GM19239 (cell line): ENCODE measurements around the gene FRY.

Source experiments
- DNase-seq: peaks from one replicate; pipeline ENCODE4 v3.0.0; 2011; ENCODE audit warnings: low spot score; ENCODE audit not compliant: insufficient read length
- FAIRE-seq: peaks from 2 replicates; lab custom pipeline; 2011; peaks lifted over from hg19 to GRCh38; lab: Jason Lieb, UNC

The FRY gene

DNA sequence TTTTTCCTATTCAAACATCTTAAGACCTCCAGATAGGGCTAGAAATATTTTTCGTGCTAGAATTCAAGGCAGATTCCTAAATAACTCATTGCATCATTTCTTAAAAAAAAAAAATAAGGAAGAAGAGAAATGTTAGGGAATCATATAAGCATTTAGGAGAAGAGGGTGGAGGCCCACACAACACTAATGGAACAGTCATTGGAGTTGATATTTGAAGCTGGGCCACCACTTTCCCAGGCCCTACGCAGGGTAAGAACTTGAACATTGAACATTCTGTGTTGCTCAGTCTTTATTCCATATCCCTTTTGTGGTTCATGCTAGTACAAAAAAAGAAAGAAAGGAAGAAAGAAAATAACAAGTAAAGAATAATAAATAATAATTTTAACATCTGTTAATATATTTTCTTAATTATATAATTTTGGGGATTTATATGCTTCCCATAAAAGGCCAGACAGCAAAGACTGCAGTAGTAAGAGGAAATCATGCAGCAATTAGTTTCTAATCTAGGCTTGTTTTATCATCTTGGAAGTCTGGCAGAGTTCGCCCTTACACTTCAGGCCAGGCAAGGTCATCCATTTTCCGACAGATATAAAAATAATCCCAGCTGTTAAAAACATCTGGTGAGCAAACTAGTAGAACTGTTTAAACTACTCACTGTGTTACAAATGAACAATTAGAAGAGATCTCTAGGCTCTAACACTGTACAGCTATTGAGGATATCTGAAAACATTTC lies 127.7 kb downstream of the FRY start:
- FAIRE-seq, result no peak
- DNase-seq, result no peak

DNA sequence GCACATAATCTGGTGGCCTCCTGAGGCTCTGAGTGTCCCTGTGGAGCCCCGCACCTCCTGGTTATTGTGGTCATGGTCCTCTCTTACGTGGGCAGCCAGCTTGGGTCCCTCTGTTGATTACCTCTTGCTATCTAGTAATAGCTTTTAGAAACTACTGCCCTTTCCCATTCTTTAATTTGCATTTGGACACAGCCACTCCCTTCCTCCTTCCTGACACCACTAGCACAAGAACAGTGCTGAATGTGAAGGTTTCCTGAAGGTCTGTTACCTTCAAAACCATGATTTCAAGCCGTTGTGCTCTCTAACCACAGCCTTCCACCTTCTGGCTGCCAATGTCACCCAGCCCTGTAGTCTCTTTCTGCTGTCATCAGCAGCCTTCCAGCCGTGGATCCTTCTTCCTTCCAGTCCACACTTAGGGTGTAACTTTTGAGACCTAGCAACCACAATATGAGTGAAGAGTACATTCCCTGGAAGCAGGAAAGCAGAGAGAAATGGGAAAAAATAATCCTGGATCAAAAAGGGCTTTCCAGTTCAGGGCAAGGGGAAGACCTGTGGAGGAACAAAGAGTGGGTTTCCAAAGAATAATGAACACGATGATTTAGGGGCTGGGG lies 130.9 kb downstream of the FRY start:
- no peak for FAIRE-seq
- DNase-seq, result no peak

DNA sequence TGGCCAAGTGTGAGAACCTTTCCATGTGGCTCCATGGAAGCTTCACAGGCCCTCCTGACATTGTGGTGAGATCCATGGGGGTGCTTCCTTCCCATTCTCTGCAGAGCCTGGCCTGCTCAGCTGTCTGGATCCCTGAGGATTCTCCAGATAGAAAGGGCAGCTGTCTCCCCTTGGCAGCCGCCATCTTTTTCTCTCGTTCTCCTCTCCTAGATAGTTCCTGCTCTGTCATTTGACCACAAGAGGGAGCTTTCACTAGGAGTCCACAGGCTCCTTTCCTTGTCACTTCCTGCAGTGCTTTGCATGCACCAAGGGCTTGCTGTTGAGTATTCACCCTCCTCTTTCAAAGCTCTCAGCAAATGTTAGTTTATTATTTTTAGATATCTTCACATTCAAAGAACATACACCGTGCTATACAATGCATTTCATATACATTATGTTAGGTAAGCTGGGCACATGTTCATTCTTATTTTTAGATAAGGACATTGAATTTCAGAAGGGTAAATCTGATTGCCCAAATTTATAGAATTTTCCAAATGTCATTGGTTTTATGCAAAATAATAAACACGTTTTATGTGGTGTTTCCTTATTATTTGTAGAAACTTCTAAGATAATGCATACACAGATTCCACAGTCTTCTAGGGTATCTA lies 133.2 kb downstream of the FRY start:
- peak; percentile 6 for DNase-seq
- no peak for FAIRE-seq

DNA sequence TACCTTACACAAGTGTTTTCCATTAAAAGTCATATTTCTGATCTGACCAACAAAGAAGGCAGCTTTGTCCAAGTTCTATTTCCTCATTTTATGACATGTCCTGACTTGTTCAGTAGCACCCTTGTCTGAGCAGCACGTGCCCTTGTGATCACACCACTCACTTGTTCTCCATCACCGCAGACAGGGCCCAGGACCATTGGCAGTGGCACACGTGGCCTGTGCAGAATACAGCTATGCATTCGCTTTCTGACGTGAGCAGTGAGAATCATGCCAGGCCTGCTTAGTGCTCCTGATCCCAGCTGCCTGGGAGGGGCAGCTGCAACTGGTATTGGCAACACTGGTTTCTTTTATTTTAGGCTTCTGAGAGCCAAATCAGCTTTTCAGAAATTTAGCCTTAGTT lies 134.2 kb downstream of the FRY start:
- DNase-seq (no peak), FAIRE-seq (no peak)

DNA sequence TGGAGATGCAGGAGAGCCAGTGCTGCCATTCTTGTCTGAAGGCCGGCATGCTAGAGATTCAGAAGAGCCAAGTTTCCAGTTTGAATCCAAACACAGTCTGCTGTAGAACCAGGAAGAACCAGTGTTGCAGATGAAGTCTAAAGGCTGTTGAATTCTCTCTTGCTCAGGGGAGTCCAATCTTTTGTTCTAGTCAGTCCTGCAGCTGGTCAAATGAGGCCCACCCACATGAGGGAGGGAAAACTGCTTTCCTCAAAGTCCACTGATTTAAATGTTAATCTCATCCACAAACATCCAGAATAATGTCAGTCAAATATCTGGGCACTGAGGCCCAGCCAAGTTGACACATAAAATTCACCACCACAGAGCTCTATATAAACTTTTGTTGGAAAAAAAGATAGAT lies 136.6 kb downstream of the FRY start:
- no peak for DNase-seq
- no peak for FAIRE-seq

DNA sequence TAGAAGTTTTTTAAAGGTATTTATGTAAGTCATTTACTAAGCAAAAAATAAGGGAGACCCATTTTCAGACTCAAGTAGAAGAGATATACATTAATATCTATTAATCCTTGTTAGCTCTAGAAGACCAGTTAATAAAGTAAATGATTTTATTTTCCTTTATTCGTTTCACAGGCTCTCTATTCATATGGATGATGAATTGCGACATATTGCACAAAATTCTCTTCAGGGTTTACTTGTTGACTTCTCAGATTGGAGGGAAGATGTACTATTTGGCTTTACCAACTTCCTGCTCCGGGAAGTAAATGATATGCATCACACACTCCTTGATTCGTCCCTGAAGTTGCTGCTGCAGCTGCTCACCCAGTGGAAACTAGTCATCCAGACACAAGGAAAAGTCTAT lies 139.3 kb downstream of the FRY start:
- FAIRE-seq, result no peak
- DNase-seq, result no peak

DNA sequence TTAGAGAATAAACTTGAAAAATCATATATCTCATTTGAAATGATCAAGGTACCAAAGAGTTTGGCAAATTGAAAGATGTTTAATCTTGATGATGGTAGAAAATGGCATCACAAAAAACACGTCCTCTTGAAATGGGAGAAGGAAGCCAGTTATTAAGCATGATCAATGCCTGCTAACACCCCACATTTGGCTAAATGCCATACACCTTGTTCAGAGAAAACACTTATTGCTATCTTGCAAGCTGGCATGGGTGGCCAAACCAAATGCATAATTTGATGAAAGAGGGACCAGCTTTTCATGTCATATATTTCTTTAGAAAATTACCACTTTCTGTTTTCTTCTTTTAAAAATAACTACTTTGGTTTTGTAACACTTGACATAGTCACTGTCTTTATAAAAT lies 142.3 kb downstream of the FRY start:
- no peak for DNase-seq
- no peak for FAIRE-seq

DNA sequence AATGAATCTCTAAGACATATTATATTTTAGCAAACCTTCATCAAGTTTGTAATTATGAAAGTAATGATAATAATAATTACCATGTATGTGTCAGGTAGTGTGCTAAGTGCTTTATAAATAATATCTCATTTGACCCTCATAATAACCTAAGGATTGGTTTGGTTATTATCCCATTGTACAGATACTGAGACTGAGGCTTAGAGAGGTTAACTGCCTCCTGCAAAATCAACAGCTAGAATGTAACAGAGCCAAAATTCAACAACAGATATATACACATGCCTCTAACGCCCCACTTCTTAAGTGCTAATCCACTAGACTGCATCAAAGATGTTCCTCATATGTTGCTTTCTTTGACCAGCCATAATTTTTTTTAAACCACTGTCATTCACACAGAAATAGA lies 142.8 kb downstream of the FRY start:
- no peak for FAIRE-seq
- DNase-seq, result no peak

DNA sequence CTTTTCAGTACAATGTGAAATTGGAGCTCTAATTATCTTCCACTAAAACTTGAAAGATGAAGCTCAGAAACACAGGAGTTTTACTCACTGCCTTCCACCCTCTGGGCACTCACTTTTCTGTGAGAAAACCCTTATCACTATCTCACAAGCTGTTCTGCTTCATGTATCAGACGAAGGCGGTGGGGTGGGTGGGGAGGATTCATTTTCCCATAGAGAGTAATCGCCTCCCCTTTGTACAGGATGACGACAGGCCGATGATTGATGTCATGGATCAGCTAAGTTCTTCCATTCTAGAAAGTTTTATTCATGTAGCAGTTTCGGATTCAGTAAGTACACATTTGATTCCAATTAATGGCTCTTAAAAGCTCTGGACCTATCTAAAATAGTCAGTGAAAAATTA lies 143.7 kb downstream of the FRY start:
- no peak for FAIRE-seq
- no peak for DNase-seq

DNA sequence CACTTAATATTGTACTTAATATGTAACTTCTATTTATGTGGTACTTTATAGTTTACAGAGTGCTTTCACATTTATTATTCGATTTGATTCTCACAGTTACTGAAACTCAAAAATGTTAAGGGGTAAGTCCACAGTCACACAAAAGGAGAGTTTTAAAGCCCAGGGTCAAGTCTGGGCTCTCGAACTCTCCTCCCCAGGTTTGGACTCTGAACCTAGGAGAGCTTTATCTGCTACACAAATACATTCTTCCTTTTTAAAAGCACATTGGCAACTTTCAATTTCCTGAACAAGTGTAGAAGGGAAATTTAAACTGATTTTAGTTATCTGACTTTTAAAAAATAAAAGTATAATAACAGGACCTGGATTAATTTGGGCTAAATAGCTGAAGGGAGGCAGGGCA lies 144.4 kb downstream of the FRY start:
- no peak for DNase-seq
- FAIRE-seq, result no peak

DNA sequence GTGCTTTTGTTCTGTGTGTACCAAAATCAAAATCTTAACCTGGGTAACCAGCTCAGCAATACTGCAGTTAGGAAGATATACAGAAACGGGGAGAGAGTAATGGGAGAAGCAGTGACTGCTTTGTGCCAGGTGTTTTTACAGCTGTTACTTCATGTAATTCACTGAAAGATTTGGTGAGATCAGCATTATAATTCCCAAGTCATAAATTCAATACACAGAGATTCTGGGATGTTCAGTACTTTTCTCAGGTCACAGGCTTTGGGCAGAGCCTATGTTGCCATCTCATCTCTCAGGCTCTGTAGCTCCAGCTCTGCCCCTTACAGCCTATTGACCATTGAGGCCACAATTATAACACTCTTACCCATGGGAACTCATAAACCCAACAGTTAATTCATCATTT lies 145.1 kb downstream of the FRY start:
- DNase-seq, result no peak
- FAIRE-seq, result no peak

DNA sequence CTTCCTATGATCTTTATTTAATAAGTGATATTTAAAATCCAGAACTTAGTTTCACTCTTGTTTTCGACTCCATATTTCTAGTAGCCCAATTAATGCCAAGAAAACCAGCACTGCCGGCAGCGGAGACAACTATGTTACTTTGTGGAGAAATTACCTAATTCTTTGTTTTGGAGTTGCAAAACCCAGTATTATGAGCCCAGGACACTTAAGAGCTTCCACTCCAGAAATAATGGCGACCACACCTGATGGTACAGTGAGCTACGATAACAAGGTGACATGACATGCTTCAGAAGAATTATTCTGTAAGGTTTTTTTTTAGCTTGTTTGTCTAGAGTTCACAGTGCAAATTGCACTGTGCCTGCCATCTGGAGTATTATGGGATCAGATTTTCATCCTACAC lies 147.2 kb downstream of the FRY start:
- no peak for FAIRE-seq
- DNase-seq, result no peak

DNA sequence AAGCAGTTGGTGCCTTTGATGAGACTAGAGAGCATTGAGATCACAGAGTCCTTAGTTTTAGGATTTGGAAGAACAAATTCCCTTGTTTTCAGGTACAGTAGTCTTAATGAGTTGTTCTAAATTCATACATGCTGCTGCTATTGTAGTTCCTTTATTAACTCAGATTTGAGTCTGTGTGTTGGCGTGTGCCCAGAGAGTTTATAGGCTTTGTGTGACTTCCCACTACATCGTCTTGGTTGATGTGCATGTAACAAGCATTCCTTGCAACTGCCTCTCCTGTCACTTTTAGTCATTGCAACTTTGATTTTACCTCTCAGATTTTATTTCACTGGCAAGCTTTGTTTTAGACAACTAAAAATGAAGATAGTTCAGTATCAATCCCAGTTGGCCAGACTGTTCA lies 148.1 kb downstream of the FRY start:
- no peak for FAIRE-seq

DNA sequence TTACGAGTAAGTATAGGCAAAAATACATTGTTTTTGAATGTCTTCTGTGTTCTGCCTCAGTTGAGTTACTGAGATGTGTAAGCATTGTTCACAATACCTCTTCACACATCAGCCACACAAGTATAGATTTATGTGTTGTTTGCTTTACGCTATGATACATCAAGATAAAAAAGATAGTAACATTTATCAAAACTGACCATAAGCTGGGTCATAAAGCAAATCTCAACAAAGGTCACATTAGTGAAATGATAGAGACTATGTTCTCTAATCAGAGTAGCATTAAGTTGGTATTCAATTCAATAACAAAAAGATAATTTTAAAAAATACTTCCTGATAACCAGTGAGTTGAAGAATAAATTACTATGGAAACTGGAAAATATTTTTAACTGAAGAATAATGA lies 156.1 kb downstream of the FRY start:
- DNase-seq (no peak), FAIRE-seq (no peak)

More for the DNA sequence above, 148.1 kb downstream of the FRY start:
- DNase-seq, result no peak

DNA sequence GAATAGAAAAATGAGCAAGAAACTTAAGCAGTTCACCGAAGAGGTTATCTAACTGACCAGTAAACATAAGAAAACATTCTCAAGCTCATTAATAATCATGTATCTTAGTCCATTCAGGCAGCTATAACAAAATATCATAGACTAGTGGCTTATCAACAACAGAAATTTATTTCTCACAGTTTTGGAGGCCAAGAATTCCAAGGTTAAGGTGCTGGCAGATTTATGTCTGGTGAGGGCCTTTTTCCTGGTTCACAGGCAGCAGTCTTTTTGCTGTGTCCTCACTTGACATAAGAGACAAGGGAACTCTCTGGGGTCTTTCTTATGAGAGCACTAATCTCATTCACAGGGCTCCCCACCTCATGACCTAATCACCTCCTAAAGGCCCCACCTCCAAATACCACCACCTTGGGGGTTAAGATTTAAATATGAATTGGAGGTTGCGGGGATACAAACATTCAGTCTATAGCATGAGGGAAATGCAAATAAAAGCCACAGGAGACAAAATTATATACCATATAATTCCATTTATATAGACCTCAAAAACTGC lies 160.0 kb downstream of the FRY start:
- FAIRE-seq, result peak; percentile 39
- no peak for DNase-seq

DNA sequence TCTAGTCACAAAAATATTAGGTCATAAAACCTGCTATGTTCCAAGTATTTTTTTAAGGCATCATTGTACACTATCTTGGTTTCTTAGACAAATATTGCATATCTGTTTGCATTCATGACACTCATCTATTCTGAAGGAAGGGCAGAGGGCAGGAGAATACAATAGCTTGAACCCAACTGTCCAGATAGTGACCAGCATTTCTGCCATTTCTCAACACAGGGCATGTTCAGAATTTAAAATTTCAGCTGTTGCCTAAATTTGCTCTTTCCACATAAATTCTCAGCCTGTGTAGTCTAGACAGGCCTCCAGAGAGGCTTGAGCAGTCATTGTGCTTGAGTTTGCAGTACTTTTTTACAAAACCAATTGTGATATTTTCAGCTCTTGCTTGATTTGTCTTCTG lies 164.1 kb downstream of the FRY start:
- DNase-seq, result no peak

DNA sequence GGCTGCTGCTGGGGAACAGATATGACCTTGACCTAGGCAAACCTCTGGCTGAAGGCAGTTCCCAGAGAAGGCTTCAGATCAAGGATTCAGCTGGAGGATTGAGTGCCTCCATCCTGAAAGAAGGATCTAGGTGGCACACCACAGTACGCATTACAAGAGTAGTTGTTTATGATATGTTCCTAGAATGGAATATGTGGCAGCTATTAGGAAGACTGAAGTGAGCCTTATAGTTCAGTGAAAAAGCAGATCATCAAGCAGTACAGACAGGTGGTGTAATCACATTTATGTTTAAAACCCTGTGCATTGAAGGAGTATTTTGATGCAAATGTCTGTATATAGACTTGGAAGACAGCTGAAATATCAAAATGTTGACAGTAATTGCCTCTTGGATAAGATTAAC lies 167.6 kb downstream of the FRY start:
- no peak for FAIRE-seq

More for the DNA sequence above, 164.1 kb downstream of the FRY start:
- FAIRE-seq, result no peak

DNA sequence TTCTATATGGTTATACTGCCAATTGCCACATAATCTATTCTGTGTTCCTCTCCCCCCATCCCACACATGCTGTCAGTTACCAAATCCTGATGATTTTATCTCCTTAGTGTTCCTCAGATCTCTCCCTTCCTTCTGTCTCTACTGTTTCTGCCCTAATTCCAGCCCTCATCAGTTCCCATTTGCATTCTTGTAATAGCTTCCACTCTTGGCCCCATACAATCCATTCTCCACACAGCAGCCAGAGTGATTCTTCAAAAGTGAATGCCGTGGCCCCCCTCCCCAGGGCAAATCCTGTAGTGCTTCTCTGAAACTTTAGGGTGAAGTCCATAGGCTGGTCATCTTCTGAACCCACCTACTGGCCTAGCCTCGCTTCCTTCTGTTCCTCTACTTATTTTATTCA lies 169.2 kb downstream of the FRY start:
- no peak for DNase-seq
- no peak for FAIRE-seq

More for the DNA sequence above, 167.6 kb downstream of the FRY start:
- DNase-seq, result no peak

DNA sequence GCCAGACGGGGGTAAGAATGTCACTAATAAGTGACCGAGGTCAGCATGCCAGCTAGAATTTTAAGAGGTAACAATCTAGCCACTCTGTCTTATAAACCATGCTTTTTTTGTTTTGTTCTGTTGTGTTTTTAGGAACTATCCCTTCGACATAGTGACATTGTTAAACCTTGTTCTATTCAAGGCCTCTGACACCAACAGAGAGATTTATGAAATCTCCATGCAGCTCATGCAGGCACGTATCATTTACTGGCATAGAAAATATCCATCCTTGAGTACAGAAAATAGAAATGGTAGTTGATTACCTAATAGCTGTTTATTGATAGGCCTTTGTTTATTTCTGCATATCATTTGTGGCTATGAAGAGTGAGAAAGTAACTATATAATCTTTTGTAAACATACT lies 170.2 kb downstream of the FRY start:
- FAIRE-seq (no peak), DNase-seq (no peak)

DNA sequence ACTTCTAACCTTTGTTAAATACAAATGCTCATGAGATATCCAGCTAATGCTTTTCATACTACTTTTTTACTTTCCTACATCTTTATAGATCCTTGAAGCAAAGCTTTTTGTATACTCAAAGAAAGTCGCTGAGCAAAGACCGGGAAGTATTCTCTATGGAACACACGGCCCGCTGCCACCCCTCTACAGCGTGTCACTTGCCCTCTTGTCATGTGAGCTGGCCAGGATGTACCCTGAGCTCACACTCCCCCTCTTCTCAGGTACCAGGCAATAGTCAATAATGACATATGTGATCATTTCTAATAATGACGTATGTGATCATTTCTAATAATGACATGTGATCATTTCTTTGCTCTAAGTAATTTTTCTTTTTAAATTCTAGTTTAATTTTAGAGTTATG lies 170.7 kb downstream of the FRY start:
- no peak for FAIRE-seq

DNA sequence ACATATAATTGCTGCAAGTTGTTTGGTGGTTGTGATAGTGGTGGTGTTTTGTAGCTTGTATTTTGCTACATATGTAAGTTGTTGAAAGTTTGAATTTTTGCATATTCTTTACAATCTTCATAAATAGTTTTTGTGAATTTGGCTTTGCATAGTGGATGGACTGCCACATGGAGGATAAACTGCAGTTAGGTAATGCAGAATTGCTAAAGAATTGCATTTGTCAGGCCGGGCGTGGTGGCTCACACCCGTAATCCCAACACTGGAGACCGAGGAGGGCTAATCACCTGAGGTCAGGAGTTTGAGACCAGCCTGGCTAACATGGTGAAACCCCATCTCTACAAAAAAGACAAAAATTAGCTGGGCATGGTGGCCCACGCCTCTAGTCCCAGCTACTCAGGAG lies 171.6 kb downstream of the FRY start:
- FAIRE-seq, result no peak
- no peak for DNase-seq

More for the DNA sequence above, 170.7 kb downstream of the FRY start:
- DNase-seq, result no peak
